GM18519 (cell line): ENCODE measurements around the gene CAMK1D.

Experiments
- ATAC-seq: cut with Tn5 transposase; IDR thresholded peaks from one replicate; pipeline ENCODE4 v1.9.1; 2021; ENCODE audit warnings: mild to moderate bottlenecking, moderate library complexity; ENCODE audit not compliant: unreplicated experiment, low FRiP score

The CAMK1D gene

GRCh38 chr10:12826800-12827372, 477.5 kb downstream of the CAMK1D start:
- ATAC-seq: no peak

GRCh38 chr10:12828736-12829135, 479.4 kb downstream of the CAMK1D start:
- ATAC-seq: no peak

- no peak for ATAC-seq
Measured at GRCh38 chr10:12829831-12830390, 480.6 kb downstream of the CAMK1D start.

- ATAC-seq: no peak
Measured at GRCh38 chr10:12832096-12832495, 482.7 kb downstream of the CAMK1D start.

- no peak for ATAC-seq
Measured at GRCh38 chr10:12833451-12833850, 484.1 kb downstream of the CAMK1D start.

GRCh38 chr10:12834116-12834665, 484.8 kb downstream of the CAMK1D start:
- ATAC-seq: no peak

GRCh38 chr10:12834721-12835120, 485.4 kb downstream of the CAMK1D start:
- no peak for ATAC-seq

- no peak for ATAC-seq
Measured at GRCh38 chr10:12835709-12836108, 486.4 kb downstream of the CAMK1D start.

GRCh38 chr10:12838366-12838765, 489.0 kb downstream of the CAMK1D start:
- ATAC-seq: no peak

- no peak for ATAC-seq
Measured at GRCh38 chr10:12838995-12839927, 489.9 kb downstream of the CAMK1D start.

- ATAC-seq: no peak
Measured at GRCh38 chr10:12839941-12840611, 490.7 kb downstream of the CAMK1D start.

- ATAC-seq: no peak
Measured at GRCh38 chr10:12841426-12841825, 492.1 kb downstream of the CAMK1D start.

GRCh38 chr10:12841826-12842225, 492.5 kb downstream of the CAMK1D start:
- no peak for ATAC-seq

- ATAC-seq: no peak
Measured at GRCh38 chr10:12842310-12842709, 493.0 kb downstream of the CAMK1D start.

- no peak for ATAC-seq
Measured at GRCh38 chr10:12843296-12843945, 494.1 kb downstream of the CAMK1D start.

- ATAC-seq: no peak
Measured at GRCh38 chr10:12844811-12845483, 495.6 kb downstream of the CAMK1D start.

GRCh38 chr10:12846718-12847117, 497.4 kb downstream of the CAMK1D start:
- no peak for ATAC-seq

GRCh38 chr10:12847361-12847975, 498.1 kb downstream of the CAMK1D start:
- ATAC-seq: no peak

GRCh38 chr10:12848439-12849173, 499.3 kb downstream of the CAMK1D start:
- no peak for ATAC-seq
